ENCODE data around the gene LDLRAP1.

The LDLRAP1 gene

DNA sequence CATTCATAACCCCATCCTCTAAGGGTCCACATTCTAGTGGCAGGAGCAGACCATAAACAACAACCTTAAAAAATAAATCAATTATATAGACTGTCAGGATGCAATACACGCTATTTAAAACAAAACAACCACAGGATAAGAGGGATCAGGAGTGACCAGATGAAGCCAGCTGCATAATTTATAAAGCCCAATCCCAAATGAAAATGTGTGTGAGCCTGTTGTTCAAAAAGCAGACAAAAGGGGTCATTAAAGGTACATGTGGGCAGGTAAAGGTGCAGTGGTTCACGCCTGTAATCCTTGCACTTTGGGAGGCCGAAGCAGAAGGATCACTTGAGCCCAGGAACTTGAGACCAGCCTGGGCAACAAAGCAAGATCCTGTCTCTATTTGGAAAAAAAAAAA, 10.4 kb upstream of the LDLRAP1 start:
- H2AFZ ChIP-seq (ENCODE audit: low read length, unreplicated experiment), result no peak overlapping the region
- no peaks in the 10 kb centered on the region for H3K4me1 ChIP-seq (ENCODE audit: control insufficient read depth, insufficient read depth, low read length, unreplicated experiment)
- no peak overlapping the region for H3K4me3 ChIP-seq (ENCODE audit: low read depth, low read length)
- no peaks in the 10 kb centered on the region for H3K79me2 ChIP-seq (ENCODE audit: control insufficient read depth, insufficient read depth, low read length, unreplicated experiment)
- no peaks in the 10 kb centered on the region for H3K36me3 ChIP-seq (ENCODE audit: insufficient read depth, low read length)
- H3K27me3 ChIP-seq (ENCODE audit: insufficient read depth, low read length), result no peaks in the 10 kb centered on the region
- no peak overlapping the region for H3K27ac ChIP-seq (ENCODE audit: low read depth, low read length)

- no peaks in the 10 kb centered on the region for H3K36me3 ChIP-seq (ENCODE audit: insufficient read depth, low read length)
- no peaks in the 10 kb centered on the region for H3K27me3 ChIP-seq (ENCODE audit: insufficient read depth, low read length)
- no peak overlapping the region for H3K4me3 ChIP-seq (ENCODE audit: low read depth, low read length)
- H2AFZ ChIP-seq (ENCODE audit: low read length, unreplicated experiment), result no peak overlapping the region
- no peaks in the 10 kb centered on the region for H3K79me2 ChIP-seq (ENCODE audit: control insufficient read depth, insufficient read depth, low read length, unreplicated experiment)
- no peak overlapping the region for H3K27ac ChIP-seq (ENCODE audit: low read depth, low read length)
- H3K4me1 ChIP-seq (ENCODE audit: control insufficient read depth, insufficient read depth, low read length, unreplicated experiment), result no peaks in the 10 kb centered on the region
These were observed 9.5 kb upstream of the LDLRAP1 start for GRCh38 chr1:25533775-25534409.

DNA sequence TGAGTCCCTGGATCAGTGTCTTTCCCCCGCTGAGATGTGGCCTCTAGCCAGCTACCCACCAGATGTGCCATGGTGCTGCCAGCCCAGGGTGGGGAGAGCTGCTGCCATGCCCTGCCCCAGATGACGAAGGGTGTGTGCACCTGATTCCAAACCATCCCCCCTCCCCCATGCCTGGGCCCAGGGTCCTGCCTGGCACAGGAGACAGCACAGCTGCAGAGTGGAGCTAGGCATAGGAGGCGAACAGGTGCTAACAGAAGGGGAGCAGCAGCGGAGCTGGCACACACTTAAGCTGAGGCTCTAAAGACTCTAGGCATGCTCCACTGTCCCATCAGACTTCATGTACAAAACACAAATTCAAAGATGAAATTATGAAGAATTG, 9.0 kb upstream of the LDLRAP1 start:
- no peak overlapping the region for H3K4me3 ChIP-seq (ENCODE audit: low read depth, low read length)
- no peaks in the 10 kb centered on the region for H3K79me2 ChIP-seq (ENCODE audit: control insufficient read depth, insufficient read depth, low read length, unreplicated experiment)
- no peak overlapping the region for H2AFZ ChIP-seq (ENCODE audit: low read length, unreplicated experiment)
- no peaks in the 10 kb centered on the region for H3K36me3 ChIP-seq (ENCODE audit: insufficient read depth, low read length)
- H3K4me1 ChIP-seq (ENCODE audit: control insufficient read depth, insufficient read depth, low read length, unreplicated experiment), result no peaks in the 10 kb centered on the region
- no peaks in the 10 kb centered on the region for H3K27me3 ChIP-seq (ENCODE audit: insufficient read depth, low read length)
- no peak overlapping the region for H3K27ac ChIP-seq (ENCODE audit: low read depth, low read length)

DNA sequence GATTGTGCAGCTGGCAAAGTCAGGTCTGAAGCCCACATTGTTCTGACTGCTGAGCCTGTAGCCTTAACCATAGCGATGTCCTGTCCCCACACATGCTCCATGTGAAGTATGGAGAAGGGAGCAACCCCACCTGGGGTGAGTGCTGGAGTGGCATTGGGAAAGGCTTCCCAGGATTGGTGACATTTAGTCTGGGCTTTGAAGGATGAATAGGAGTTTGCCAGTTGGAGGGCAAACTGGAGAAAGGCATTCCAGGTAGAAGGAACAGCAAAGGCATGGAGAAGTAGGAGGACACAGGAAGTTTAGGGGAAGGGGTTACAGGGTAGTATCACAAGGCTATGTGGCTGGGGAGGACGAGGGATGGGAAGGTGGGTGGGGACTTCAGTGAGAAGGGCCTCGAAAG, 7.3 kb upstream of the LDLRAP1 start:
- no peak overlapping the region for H2AFZ ChIP-seq (ENCODE audit: low read length, unreplicated experiment)
- no peak overlapping the region for H3K27ac ChIP-seq (ENCODE audit: low read depth, low read length)
- H3K79me2 ChIP-seq (ENCODE audit: control insufficient read depth, insufficient read depth, low read length, unreplicated experiment), result no peaks in the 10 kb centered on the region
- no peaks in the 10 kb centered on the region for H3K36me3 ChIP-seq (ENCODE audit: insufficient read depth, low read length)
- H3K4me3 ChIP-seq (ENCODE audit: low read depth, low read length), result no peak overlapping the region
- no peaks in the 10 kb centered on the region for H3K4me1 ChIP-seq (ENCODE audit: control insufficient read depth, insufficient read depth, low read length, unreplicated experiment)
- no peaks in the 10 kb centered on the region for H3K27me3 ChIP-seq (ENCODE audit: insufficient read depth, low read length)

GRCh38 chr1:25537153-25537831, 6.1 kb upstream of the LDLRAP1 start:
- Histone ChIP-seq H2AFZ (ENCODE audit: low read length, unreplicated experiment) (no peak overlapping the region), H3K4me3 (ENCODE audit: low read depth, low read length) (no peak overlapping the region), H3K27ac (ENCODE audit: low read depth, low read length) (no peak overlapping the region), H3K36me3 (ENCODE audit: insufficient read depth, low read length) (no peaks in the 10 kb centered on the region), H3K27me3 (ENCODE audit: insufficient read depth, low read length) (no peaks in the 10 kb centered on the region), H3K4me1 (ENCODE audit: control insufficient read depth, insufficient read depth, low read length, unreplicated experiment) (no peaks in the 10 kb centered on the region), H3K79me2 (ENCODE audit: control insufficient read depth, insufficient read depth, low read length, unreplicated experiment) (no peaks in the 10 kb centered on the region)

DNA sequence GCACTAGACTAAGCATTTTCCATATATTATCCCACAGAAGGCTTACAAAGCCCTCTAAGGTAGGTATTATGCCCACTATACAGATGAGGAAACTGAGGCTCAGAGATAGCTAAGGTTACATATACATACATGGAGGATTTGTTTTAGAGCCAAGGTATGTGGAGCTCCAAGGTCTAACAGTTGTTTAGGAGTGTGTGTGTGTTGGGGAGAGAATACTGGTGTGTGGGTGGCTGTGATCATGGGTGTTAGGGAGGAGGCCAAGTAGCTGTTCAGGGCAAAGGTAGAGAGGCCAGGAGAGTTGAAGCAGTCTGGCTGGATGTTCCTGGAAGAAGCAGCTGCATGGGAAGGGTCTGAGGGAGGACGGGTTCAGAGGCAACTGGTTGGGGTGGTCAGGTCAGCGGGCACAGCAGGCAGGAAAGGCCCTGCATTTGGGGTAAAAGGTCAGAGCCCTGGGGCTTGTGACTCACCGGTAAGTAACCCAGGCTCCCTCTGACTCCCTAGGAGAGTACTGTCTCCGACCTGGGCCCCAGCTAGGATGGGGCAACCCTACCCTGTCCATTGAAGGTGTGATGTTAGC, 5.1 kb upstream of the LDLRAP1 start:
- no peaks in the 10 kb centered on the region for H3K79me2 ChIP-seq (ENCODE audit: control insufficient read depth, insufficient read depth, low read length, unreplicated experiment)
- H3K36me3 ChIP-seq (ENCODE audit: insufficient read depth, low read length), result no peaks in the 10 kb centered on the region
- H3K27ac ChIP-seq (ENCODE audit: low read depth, low read length), result no peak overlapping the region
- H3K4me3 ChIP-seq (ENCODE audit: low read depth, low read length), result no peak overlapping the region
- H2AFZ ChIP-seq (ENCODE audit: low read length, unreplicated experiment), result no peak overlapping the region
- H3K4me1 ChIP-seq (ENCODE audit: control insufficient read depth, insufficient read depth, low read length, unreplicated experiment), result no peaks in the 10 kb centered on the region
- no peaks in the 10 kb centered on the region for H3K27me3 ChIP-seq (ENCODE audit: insufficient read depth, low read length)

GRCh38 chr1:25540750-25541342, 2.6 kb upstream of the LDLRAP1 start:
- Histone ChIP-seq H2AFZ (ENCODE audit: low read length, unreplicated experiment) (no peak overlapping the region), H3K27me3 (ENCODE audit: insufficient read depth, low read length) (no peaks in the 10 kb centered on the region), H3K4me1 (ENCODE audit: control insufficient read depth, insufficient read depth, low read length, unreplicated experiment) (peaks cover 7% of the 10 kb centered on the region), H3K79me2 (ENCODE audit: control insufficient read depth, insufficient read depth, low read length, unreplicated experiment) (no peaks in the 10 kb centered on the region), H3K27ac (ENCODE audit: low read depth, low read length) (no peak overlapping the region), H3K4me3 (ENCODE audit: low read depth, low read length) (no peak overlapping the region), H3K36me3 (ENCODE audit: insufficient read depth, low read length) (no peaks in the 10 kb centered on the region)

GRCh38 chr1:25541425-25541824, 2.0 kb upstream of the LDLRAP1 start:
- Histone ChIP-seq H3K79me2 (ENCODE audit: control insufficient read depth, insufficient read depth, low read length, unreplicated experiment) (no peaks in the 10 kb centered on the region), H3K4me1 (ENCODE audit: control insufficient read depth, insufficient read depth, low read length, unreplicated experiment) (peaks cover 7% of the 10 kb centered on the region), H3K27ac (ENCODE audit: low read depth, low read length) (no peak overlapping the region), H3K27me3 (ENCODE audit: insufficient read depth, low read length) (no peaks in the 10 kb centered on the region), H3K36me3 (ENCODE audit: insufficient read depth, low read length) (no peaks in the 10 kb centered on the region), H3K4me3 (ENCODE audit: low read depth, low read length) (no peak overlapping the region), H2AFZ (ENCODE audit: low read length, unreplicated experiment) (no peak overlapping the region)

GRCh38 chr1:25541889-25542658, 1.3 kb upstream of the LDLRAP1 start:
- H3K79me2 ChIP-seq (ENCODE audit: control insufficient read depth, insufficient read depth, low read length, unreplicated experiment), result no peaks in the 10 kb centered on the region
- H3K27me3 ChIP-seq (ENCODE audit: insufficient read depth, low read length), result no peaks in the 10 kb centered on the region
- H3K27ac ChIP-seq (ENCODE audit: low read depth, low read length), result no peak overlapping the region
- no peak overlapping the region for H2AFZ ChIP-seq (ENCODE audit: low read length, unreplicated experiment)
- no peaks in the 10 kb centered on the region for H3K36me3 ChIP-seq (ENCODE audit: insufficient read depth, low read length)
- no peak overlapping the region for H3K4me3 ChIP-seq (ENCODE audit: low read depth, low read length)
- peaks cover 7% of the 10 kb centered on the region for H3K4me1 ChIP-seq (ENCODE audit: control insufficient read depth, insufficient read depth, low read length, unreplicated experiment)

DNA sequence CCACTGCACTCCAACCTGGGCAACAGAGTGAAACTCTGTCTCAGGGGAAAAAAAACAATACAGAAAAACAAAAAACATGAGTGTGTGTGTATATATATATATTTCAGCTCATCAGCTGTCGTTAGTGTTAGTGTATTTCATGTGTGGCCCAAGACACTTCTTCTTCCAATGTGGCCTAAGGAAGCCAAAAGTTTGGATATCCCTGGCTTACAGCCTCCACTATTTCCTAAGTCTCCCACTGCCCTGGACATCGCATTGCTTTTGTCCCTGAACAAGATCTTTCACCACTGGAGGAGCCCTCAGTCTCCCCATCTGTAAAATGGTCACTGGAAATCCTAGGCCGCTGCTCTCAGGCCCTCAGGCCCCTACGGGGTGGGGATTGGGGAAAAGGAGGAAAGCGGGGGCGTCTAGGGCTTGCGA, 391 bp upstream of the LDLRAP1 start:
- peak overlapping the region; percentile 85 for H3K4me3 ChIP-seq (ENCODE audit: low read depth, low read length)
- H3K27me3 ChIP-seq (ENCODE audit: insufficient read depth, low read length), result no peaks in the 10 kb centered on the region
- H3K36me3 ChIP-seq (ENCODE audit: insufficient read depth, low read length), result no peaks in the 10 kb centered on the region
- H3K27ac ChIP-seq (ENCODE audit: low read depth, low read length), result no peak overlapping the region
- H3K79me2 ChIP-seq (ENCODE audit: control insufficient read depth, insufficient read depth, low read length, unreplicated experiment), result no peaks in the 10 kb centered on the region
- H3K4me1 ChIP-seq (ENCODE audit: control insufficient read depth, insufficient read depth, low read length, unreplicated experiment), result peaks cover 7% of the 10 kb centered on the region
- H2AFZ ChIP-seq (ENCODE audit: low read length, unreplicated experiment), result no peak overlapping the region

All from ACC112 (cell line).